ENCODE data around the gene DUSP18.

DNA sequence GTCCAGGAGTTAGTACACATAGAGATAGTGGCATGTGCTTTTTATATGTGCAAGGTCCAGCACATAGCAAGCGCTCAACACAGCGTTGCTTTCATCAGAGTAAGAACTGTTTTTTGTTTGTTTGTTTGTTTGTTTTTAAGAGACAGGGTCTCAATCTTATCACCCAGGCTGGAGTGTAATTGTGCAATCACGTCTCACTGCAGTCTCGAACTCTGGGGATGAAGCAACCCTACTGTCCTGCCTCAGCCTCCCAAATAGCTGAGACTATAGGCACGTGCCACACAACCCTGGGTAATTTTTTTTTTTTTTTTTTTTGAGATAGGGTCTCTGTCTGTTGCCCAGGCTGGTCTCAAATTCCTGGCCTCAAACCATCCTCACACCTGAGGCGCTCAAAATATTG, 49.9 kb downstream of the DUSP18 start:
- TF ChIP-seq YY1 (IDR thresholded peaks at IDR 0.05; ENCODE audit: insufficient read depth, insufficient read length), result no peak
- TF ChIP-seq ZNF274 (IDR thresholded peaks at IDR 0.05; ENCODE audit: low read depth, low read length), result no peak
- TF ChIP-seq SUZ12 (IDR thresholded peaks at IDR 0.05; ENCODE audit: extremely low read depth, insufficient read depth, insufficient read length), result no peak
